Endometrium (tissue), 2 donors: ENCODE data around the gene UGT1A1.

Experiments used
- FAIRE-seq: peaks from 2 replicates; lab custom pipeline; 2012; peaks lifted over from hg19 to GRCh38; lab: Jason Lieb, UNC
- donor health status: control.
- donor health status: control.

UGT1A1 gene

GRCh38 chr2:233798335-233799086, 38.4 kb downstream of the UGT1A1 start:
- no peak for FAIRE-seq

GRCh38 chr2:233799087-233799665, 39.1 kb downstream of the UGT1A1 start:
- FAIRE-seq, result no peak

GRCh38 chr2:233799716-233800115, 39.6 kb downstream of the UGT1A1 start:
- no peak for FAIRE-seq

- no peak for FAIRE-seq
Observed at GRCh38 chr2:233800208-233800607, 40.1 kb downstream of the UGT1A1 start.

DNA sequence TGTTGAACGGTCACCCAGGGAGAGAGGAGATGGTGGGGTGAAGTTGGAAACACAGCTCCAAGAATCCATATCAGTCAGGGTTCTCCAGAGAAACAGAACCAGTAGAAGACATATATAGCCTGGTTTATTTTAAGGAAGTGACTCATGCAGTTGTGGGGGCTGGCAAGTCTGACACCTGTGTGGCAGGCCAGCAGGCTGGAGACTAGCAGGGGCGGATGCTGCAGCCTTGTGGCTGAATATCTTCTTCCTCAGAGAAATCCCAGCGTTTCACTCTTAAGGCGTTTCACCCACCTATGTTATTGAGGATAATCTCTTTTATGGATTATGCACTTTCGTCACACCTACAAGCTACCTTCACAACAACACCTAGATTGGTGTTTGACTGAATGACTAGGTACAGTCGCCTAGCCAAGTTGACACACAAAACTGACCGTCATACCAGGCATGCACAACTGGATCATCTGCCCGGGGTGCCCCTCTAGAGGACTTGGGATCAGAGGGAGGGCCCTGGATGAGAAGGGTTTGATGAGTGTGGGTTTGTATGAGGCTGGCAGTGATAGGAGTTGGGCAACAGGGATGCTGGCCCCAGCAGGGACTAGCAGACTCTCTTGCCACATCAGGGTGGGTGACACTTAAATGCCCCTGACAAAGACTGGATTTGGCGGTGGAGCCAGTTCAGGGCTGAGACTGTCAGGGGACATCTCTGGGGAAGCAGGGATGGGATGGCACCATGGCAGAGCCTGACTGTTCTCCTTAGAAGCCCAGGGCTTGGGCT, 41.5 kb downstream of the UGT1A1 start:
- FAIRE-seq, result no peak

DNA sequence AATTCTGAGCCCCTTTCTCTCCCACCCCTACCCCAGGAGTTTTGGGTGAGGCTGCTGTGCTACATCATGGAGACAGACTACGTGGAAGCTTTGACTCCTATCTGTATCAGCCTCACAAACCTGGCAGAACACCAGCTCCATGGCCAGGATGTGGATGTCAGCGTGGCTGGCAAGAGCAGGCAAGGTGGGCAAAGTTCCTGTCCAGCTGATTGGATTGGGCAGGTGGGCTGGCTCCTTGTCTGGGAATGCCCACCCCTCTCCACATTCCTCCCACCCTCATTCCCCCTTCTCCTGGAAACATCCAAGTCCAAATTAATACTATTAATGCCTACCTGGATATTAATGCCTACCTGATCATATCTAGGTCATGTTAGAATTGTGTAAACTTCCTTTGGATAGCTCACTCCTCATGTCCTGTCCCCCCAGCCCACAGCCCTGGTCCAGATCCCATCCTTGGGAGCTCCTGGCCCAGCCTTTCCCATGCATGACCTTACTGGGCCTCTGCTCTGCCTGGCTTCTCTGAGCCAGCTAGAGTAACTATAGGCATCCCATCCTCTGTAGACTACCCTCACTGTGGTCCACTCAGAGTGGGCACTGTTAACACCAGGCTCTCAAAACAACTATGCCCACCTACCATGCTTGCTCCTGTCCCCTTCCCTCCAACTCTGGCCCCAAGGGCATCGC, 42.2 kb downstream of the UGT1A1 start:
- no peak for FAIRE-seq

- no peak for FAIRE-seq
Observed at GRCh38 chr2:233803292-233803911, 43.3 kb downstream of the UGT1A1 start.

- FAIRE-seq, result no peak
Observed at GRCh38 chr2:233803994-233804393, 43.9 kb downstream of the UGT1A1 start.

GRCh38 chr2:233807215-233807865, 47.3 kb downstream of the UGT1A1 start:
- FAIRE-seq, result no peak

GRCh38 chr2:233807966-233808935, 48.2 kb downstream of the UGT1A1 start:
- no peak for FAIRE-seq

DNA sequence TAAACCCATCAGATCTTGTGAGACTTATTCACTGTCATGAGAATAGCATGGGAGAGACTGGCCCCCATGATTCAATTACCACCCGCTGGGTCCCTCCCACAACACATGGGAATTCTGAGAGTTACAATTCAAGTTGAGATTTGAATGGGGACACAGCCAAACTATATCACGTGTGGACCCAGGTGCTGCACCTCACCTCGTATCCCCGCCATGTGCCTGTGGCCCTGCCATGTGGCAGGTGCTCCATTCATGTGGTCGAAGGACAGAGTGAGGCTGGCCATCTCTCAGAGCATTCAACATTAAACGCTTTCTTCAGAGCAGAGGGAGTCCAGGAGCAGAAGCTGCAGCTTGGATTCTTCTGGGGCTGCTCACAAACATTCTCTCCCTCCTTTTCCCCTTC, 50.3 kb downstream of the UGT1A1 start:
- no peak for FAIRE-seq

DNA sequence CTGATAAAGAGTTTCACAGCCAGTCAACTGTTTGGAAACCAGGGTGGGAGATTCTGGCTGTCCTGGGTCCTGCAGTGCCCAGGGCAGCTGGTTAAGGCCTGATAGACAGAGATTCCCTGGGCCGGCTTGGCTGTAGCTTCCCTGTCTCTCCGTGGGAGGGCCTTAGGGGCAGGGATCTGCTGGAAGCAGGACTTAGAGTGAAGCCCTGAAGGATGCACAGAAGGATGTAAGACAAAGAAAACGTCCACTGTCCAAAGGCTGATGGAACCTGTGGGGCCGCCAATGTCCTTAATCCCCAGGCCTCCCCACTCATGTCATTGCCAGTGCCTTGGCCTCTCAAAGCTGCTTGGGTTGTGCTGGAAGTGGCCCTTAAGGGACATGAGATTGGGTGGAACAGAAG, 51.0 kb downstream of the UGT1A1 start:
- FAIRE-seq, result no peak

DNA sequence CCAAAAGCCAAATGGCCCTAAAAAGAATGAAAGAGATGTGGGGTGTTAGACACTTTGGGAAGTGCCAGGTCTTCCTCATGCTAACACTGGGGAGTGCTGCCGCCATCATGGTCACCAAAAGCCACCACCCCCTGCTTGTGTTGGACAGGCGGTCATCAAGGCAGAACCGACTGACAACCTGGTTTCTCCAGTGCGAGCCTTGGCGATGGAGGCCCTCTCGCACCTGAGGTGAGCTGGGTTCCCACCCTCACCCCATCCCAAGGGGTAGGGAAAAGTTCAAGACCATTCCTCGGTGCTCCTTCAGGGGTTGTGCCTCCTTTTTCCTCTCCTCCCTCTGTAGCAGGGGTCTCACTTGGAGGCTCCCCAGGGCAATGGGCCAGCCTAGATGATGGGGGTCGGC, 51.7 kb downstream of the UGT1A1 start:
- FAIRE-seq, result no peak

DNA sequence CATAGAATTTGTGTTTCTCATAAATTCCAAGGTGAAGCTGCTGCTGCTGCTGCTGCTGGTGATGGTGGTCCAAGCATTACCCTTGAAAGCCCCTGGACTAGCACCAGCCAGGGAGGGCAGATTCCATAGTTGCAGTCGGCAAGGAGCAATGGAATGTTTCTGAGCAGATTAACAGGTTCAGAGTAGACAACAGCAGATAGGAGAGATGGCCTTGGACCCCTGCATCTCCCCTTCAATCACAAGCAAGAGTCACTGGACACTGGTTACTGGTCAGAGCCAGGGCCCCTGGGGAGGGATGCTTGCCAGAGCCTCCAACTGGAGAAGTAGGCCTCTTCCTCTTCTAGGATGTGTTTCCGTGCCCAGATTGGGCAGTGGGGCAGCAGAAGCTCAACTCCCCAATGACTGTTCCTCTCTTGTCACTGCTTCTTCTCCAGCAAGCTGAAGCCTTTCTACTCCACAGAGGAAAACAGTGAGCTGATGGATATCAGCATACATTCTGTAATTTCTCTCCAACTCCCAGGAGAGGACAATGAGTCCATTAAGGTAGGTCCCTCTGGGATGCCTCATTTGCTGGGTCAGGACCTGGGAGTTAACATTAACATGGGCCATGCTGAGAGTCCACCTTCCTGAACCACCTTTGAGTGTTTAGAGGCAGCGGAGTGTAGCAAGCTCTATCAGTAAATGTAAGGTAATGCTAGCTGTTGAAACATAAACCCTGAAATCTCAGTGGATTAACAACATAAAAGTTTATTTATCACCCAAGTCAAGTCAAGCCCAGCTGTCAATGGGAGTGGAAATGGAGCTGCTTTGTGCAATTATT, 53.4 kb downstream of the UGT1A1 start:
- FAIRE-seq, result no peak

- no peak for FAIRE-seq
Observed at GRCh38 chr2:233814056-233814835, 54.2 kb downstream of the UGT1A1 start.

GRCh38 chr2:233815861-233816260, 55.8 kb downstream of the UGT1A1 start:
- FAIRE-seq, result no peak

DNA sequence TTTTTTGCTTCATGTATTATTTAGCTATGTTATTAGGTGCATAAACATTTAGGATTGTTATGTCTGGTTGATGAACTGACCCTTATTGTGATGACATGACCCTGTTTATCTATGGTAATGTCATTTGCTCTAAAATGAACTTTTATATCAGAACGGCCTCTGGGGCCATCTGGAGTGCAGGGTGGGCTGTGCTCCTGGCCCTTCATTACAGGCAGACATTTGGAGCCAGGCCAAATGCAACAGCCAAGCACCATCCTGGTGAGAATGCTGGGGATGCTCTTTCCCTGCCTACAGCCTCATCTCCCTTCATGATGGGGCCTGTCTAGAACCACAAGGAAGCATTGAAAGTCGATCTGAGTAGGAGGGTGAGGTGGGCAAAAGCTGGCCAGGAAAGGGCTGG, 56.3 kb downstream of the UGT1A1 start:
- FAIRE-seq, result no peak

DNA sequence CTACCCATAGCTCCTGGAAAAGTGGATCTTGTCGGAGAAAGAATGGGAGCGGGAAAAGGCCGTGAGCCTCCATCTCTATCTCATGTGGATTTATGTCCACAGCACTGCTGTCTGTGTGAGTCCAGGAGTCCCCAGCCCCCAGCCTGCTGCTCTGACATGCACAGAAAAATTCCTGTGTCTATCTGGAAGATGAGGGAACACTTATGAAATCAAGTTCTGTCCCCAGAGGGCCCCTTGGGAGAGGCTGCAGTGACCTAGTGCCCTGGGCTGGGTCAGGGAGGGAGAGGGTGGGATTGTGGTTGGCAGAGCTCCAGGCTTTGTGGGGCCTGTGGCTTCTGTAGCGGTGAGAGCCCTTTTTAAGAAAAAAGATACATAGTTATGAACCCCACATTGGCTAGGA, 56.7 kb downstream of the UGT1A1 start:
- no peak for FAIRE-seq
